ENCODE measurements around the gene GPC1. TPM values are rescaled to one million over a fixed set of nuclear protein-coding genes. Genes with fewer than 3 reads are reported as not detected.

Gene GPC1
- total and polyA plus RNA-seq, 10 of the 15 experiments (the other 5 are each of a cell fraction or from before 2014, with no cell fraction given), result 0.06 to 0.77 (median 0.23) TPM; not detected in 3

DNA sequence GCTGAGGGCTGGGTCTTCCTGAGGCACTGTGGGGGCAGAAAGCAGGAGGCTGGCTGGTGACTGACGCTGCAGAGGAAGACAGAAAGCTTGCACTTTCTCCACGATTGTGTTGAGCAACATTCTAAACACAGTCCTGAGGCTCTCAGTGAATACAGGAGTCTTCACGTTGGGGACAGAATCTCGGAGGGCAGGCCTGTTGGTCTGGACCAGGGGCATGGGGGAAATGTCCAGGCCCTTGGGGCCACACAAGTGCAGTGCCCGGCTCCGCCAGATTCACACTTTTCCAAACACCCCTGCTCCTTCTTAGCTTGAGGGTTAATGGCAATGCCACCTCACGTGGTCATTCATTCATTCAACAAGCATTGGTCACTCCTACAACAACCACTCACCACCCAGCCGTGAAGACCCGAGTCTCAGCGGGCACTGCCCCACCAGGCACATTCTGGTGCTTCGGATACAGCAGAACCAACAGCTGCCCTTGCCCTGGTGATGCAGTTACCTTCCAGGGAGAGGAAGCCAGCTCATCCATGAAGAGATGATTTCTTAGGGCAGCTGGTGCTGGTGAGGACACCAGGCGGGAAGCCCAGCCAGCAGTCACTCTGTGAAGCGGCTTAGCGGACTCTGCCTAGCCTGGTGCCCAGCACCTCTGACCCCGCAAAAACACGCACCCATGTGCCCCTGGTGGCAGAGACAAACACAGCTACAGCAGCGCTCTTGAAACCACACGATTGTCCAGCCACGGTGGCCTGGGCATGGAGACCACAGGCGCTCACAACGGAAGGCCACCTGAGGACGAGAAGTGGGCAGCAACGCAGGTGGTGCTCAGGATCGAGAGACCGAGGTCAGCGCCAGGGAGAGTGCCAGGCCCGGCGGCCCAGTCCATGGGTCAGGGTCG lies 10.9 kb upstream of the GPC1 start (continued):
- TF ChIP-seq, protein P1, sequence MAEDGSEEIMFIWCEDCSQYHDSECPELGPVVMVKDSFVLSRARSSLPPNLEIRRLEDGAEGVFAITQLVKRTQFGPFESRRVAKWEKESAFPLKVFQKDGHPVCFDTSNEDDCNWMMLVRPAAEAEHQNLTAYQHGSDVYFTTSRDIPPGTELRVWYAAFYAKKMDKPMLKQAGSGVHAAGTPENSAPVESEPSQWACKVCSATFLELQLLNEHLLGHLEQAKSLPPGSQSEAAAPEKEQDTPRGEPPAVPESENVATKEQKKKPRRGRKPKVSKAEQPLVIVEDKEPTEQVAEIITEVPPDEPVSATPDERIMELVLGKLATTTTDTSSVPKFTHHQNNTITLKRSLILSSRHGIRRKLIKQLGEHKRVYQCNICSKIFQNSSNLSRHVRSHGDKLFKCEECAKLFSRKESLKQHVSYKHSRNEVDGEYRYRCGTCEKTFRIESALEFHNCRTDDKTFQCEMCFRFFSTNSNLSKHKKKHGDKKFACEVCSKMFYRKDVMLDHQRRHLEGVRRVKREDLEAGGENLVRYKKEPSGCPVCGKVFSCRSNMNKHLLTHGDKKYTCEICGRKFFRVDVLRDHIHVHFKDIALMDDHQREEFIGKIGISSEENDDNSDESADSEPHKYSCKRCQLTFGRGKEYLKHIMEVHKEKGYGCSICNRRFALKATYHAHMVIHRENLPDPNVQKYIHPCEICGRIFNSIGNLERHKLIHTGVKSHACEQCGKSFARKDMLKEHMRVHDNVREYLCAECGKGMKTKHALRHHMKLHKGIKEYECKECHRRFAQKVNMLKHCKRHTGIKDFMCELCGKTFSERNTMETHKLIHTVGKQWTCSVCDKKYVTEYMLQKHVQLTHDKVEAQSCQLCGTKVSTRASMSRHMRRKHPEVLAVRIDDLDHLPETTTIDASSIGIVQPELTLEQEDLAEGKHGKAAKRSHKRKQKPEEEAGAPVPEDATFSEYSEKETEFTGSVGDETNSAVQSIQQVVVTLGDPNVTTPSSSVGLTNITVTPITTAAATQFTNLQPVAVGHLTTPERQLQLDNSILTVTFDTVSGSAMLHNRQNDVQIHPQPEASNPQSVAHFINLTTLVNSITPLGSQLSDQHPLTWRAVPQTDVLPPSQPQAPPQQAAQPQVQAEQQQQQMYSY (CRISPR knock-in tag; IDR thresholded peaks at IDR 0.05), result no peak
- no peak for TF ChIP-seq BCL11A (IDR thresholded peaks at IDR 0.05; ENCODE audit: low read depth, low read length)
- no peak for TF ChIP-seq MEF2B (IDR thresholded peaks at IDR 0.05; ENCODE audit: partially characterized antibody, poor library complexity, severe bottlenecking)
- no peak for TF ChIP-seq RB1 (IDR thresholded peaks at IDR 0.05; ENCODE audit: borderline replicate concordance)
- no peak for TF ChIP-seq HDAC2 (IDR thresholded peaks at IDR 0.05)
- TF ChIP-seq CHD2 (IDR thresholded peaks at IDR 0.05; ENCODE audit: borderline replicate concordance, low read depth, low read length), result no peak
- TF ChIP-seq, protein P2, sequence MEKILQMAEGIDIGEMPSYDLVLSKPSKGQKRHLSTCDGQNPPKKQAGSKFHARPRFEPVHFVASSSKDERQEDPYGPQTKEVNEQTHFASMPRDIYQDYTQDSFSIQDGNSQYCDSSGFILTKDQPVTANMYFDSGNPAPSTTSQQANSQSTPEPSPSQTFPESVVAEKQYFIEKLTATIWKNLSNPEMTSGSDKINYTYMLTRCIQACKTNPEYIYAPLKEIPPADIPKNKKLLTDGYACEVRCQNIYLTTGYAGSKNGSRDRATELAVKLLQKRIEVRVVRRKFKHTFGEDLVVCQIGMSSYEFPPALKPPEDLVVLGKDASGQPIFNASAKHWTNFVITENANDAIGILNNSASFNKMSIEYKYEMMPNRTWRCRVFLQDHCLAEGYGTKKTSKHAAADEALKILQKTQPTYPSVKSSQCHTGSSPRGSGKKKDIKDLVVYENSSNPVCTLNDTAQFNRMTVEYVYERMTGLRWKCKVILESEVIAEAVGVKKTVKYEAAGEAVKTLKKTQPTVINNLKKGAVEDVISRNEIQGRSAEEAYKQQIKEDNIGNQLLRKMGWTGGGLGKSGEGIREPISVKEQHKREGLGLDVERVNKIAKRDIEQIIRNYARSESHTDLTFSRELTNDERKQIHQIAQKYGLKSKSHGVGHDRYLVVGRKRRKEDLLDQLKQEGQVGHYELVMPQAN (conservative IDR thresholded peaks at IDR 0.05), result no peak
